ENCODE results near the gene INSYN2B.

The INSYN2B gene

DNA sequence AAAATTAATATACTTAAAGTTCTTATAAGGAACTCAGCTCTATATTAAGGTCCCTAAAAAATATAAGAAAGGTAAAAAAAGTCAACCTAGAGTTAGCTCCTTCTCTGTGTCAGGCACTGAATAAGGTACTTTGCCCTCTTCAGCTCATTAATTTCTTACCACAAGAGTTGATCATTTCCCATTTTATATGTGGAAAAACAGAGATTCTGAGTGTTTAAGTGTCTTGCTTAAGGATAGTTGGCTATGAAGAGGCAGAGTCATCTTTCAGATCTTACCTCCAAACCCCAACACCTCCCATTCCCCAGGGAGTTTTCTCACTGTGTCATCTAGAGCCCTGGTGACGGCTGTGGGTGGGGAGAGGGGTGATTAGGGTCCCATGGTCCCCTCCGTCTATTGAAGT, 40.6 kb downstream of the INSYN2B start:
- no peak overlapping the region for H2AFZ ChIP-seq (ENCODE audit: low read depth, low read length)
- H3K4me1 ChIP-seq (ENCODE audit: low read length) = no peaks in the 10 kb centered on the region
- no peak overlapping the region for H3K4me3 ChIP-seq (ENCODE audit: low read length)
- no peak overlapping the region for H3K9ac ChIP-seq (ENCODE audit: low read length)
- no peak overlapping the region for H3K4me2 ChIP-seq (ENCODE audit: low read length)
- no peaks in the 10 kb centered on the region for H3K79me2 ChIP-seq (ENCODE audit: low read length)
- no peaks in the 10 kb centered on the region for H3K9me3 ChIP-seq (ENCODE audit: insufficient read depth, low read length)
- no peak overlapping the region for H3K27ac ChIP-seq (ENCODE audit: low read length)
- no peaks in the 10 kb centered on the region for H3K27me3 ChIP-seq (ENCODE audit: low read depth, low read length)
- TF ChIP-seq, protein P1, sequence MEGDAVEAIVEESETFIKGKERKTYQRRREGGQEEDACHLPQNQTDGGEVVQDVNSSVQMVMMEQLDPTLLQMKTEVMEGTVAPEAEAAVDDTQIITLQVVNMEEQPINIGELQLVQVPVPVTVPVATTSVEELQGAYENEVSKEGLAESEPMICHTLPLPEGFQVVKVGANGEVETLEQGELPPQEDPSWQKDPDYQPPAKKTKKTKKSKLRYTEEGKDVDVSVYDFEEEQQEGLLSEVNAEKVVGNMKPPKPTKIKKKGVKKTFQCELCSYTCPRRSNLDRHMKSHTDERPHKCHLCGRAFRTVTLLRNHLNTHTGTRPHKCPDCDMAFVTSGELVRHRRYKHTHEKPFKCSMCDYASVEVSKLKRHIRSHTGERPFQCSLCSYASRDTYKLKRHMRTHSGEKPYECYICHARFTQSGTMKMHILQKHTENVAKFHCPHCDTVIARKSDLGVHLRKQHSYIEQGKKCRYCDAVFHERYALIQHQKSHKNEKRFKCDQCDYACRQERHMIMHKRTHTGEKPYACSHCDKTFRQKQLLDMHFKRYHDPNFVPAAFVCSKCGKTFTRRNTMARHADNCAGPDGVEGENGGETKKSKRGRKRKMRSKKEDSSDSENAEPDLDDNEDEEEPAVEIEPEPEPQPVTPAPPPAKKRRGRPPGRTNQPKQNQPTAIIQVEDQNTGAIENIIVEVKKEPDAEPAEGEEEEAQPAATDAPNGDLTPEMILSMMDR (IDR thresholded peaks at IDR 0.05; ENCODE audit: low read depth, low read length) = no peak
- H4K20me1 ChIP-seq (ENCODE audit: insufficient read depth, low read length) = no peaks in the 10 kb centered on the region
- H3K36me3 ChIP-seq (replicated peaks; ENCODE audit: low read depth, low read length) = no peaks in the 10 kb centered on the region

GRCh38 chr5:169938439-169938838, 41.9 kb downstream of the INSYN2B start:
- Histone ChIP-seq H3K9ac (ENCODE audit: low read length) (no peak overlapping the region), H3K27me3 (ENCODE audit: low read depth, low read length) (no peaks in the 10 kb centered on the region), H3K4me2 (ENCODE audit: low read length) (no peak overlapping the region), H3K9me3 (ENCODE audit: insufficient read depth, low read length) (no peaks in the 10 kb centered on the region), H3K27ac (ENCODE audit: low read length) (no peak overlapping the region), H4K20me1 (ENCODE audit: insufficient read depth, low read length) (no peaks in the 10 kb centered on the region), H3K4me3 (ENCODE audit: low read length) (no peak overlapping the region), H3K4me1 (ENCODE audit: low read length) (no peaks in the 10 kb centered on the region), H3K79me2 (ENCODE audit: low read length) (no peaks in the 10 kb centered on the region), H2AFZ (ENCODE audit: low read depth, low read length) (no peak overlapping the region), H3K36me3 (replicated peaks; ENCODE audit: low read depth, low read length) (no peaks in the 10 kb centered on the region)
- TF ChIP-seq EZH2phosphoT487 (IDR thresholded peaks at IDR 0.05; ENCODE audit: low read depth) = no peak
- TF ChIP-seq, protein P1 (IDR thresholded peaks at IDR 0.05; ENCODE audit: low read depth, low read length) = no peak

- Histone ChIP-seq H3K79me2 (ENCODE audit: low read length) (no peaks in the 10 kb centered on the region), H4K20me1 (ENCODE audit: insufficient read depth, low read length) (peaks cover 8% of the 10 kb centered on the region), H3K27ac (ENCODE audit: low read length) (no peak overlapping the region), H3K27me3 (ENCODE audit: low read depth, low read length) (no peaks in the 10 kb centered on the region), H3K9me3 (ENCODE audit: insufficient read depth, low read length) (no peaks in the 10 kb centered on the region), H3K4me2 (ENCODE audit: low read length) (no peak overlapping the region), H3K4me1 (ENCODE audit: low read length) (no peaks in the 10 kb centered on the region), H3K4me3 (ENCODE audit: low read length) (no peak overlapping the region), H3K36me3 (replicated peaks; ENCODE audit: low read depth, low read length) (no peaks in the 10 kb centered on the region), H2AFZ (ENCODE audit: low read depth, low read length) (no peak overlapping the region), H3K9ac (ENCODE audit: low read length) (no peak overlapping the region)
- TF ChIP-seq, protein P1 (IDR thresholded peaks at IDR 0.05; ENCODE audit: low read depth, low read length) = no peak
- TF ChIP-seq EZH2phosphoT487 (IDR thresholded peaks at IDR 0.05; ENCODE audit: low read depth) = no peak
These were observed 44.5 kb downstream of the INSYN2B start for GRCh38 chr5:169935762-169936161.

GRCh38 chr5:169934990-169935389, 45.3 kb downstream of the INSYN2B start:
- Histone ChIP-seq H3K36me3 (replicated peaks; ENCODE audit: low read depth, low read length) (no peaks in the 10 kb centered on the region), H3K9me3 (ENCODE audit: insufficient read depth, low read length) (no peaks in the 10 kb centered on the region), H3K4me1 (ENCODE audit: low read length) (no peaks in the 10 kb centered on the region), H3K79me2 (ENCODE audit: low read length) (no peaks in the 10 kb centered on the region), H3K4me2 (ENCODE audit: low read length) (no peak overlapping the region), H3K4me3 (ENCODE audit: low read length) (no peak overlapping the region), H3K27me3 (ENCODE audit: low read depth, low read length) (no peaks in the 10 kb centered on the region), H2AFZ (ENCODE audit: low read depth, low read length) (no peak overlapping the region), H4K20me1 (ENCODE audit: insufficient read depth, low read length) (peaks cover 8% of the 10 kb centered on the region), H3K27ac (ENCODE audit: low read length) (no peak overlapping the region), H3K9ac (ENCODE audit: low read length) (no peak overlapping the region)
- TF ChIP-seq, protein P1 (IDR thresholded peaks at IDR 0.05; ENCODE audit: low read depth, low read length) = no peak
- no peak for TF ChIP-seq EZH2phosphoT487 (IDR thresholded peaks at IDR 0.05; ENCODE audit: low read depth)
